Embryonic facial prominence (tissue), 1 donor: ENCODE measurements around the gene GJC2.

Source experiments
- DNase-seq: peaks from one replicate; pipeline ENCODE4 v3.0.0-alpha.2; 2016; ENCODE audit errors: extremely low spot score

GJC2 gene

GRCh38 chr1:228190182-228190581 lies 40.5 kb downstream of the GJC2 start:
- DNase-seq: no peak

- DNase-seq: no peak
Observed at GRCh38 chr1:228190778-228191177, 41.0 kb downstream of the GJC2 start.

- no peak for DNase-seq
Observed at GRCh38 chr1:228194436-228194835, 44.7 kb downstream of the GJC2 start.

- no peak for DNase-seq
Observed at GRCh38 chr1:228194921-228195812, 45.4 kb downstream of the GJC2 start.

- DNase-seq: no peak
Observed at GRCh38 chr1:228197555-228198147, 47.9 kb downstream of the GJC2 start.

GRCh38 chr1:228198977-228199590 lies 49.4 kb downstream of the GJC2 start:
- no peak for DNase-seq

GRCh38 chr1:228204958-228205357 lies 55.2 kb downstream of the GJC2 start:
- DNase-seq: no peak

- DNase-seq: no peak
Observed at GRCh38 chr1:228205526-228206436, 56.1 kb downstream of the GJC2 start.

- no peak for DNase-seq
Observed at GRCh38 chr1:228206582-228207351, 57.0 kb downstream of the GJC2 start.

GRCh38 chr1:228207381-228207810 lies 57.7 kb downstream of the GJC2 start:
- no peak for DNase-seq

- no peak for DNase-seq
Observed at GRCh38 chr1:228207851-228208821, 58.4 kb downstream of the GJC2 start, which contains the start of gene OBSCN. OBSCN (plus strand) TSS chr1:228208044; CDS start chr1:228211784, 3,740 bp downstream.

- no peak for DNase-seq
Observed at GRCh38 chr1:228208831-228209551, 59.3 kb downstream of the GJC2 start.
